OCI-LY7 (cell line): ENCODE results near the gene OSBPL6. TPM values are rescaled to one million over a fixed set of nuclear protein-coding genes. Genes with fewer than 3 reads are reported as not detected.

Source experiments
- BruUV-seq: library from RNA; stranded (reverse); fragments of 400-500 nt; replicated peaks from 2 replicates; lab custom pipeline; 2021; lab: Mats Ljungman, UMichigan
- CTCF ChIA-PET: fragments of 300-600 bp; sonication (Branson Sonifier 250); formaldehyde crosslinking; loops from one replicate; lab custom pipeline; 2022; ENCODE audit warnings: antibody characterized with exemption; ENCODE audit not compliant: unreplicated experiment; lab: Charles Lee
- POLR2A ChIA-PET: fragments of 300-600 bp; sonication (Branson Sonifier 250); formaldehyde crosslinking; loops from one replicate; lab custom pipeline; 2022; ENCODE audit warnings: antibody characterized with exemption; lab: Charles Lee
- DNase-seq: peaks from one replicate; pipeline ENCODE4 v3.0.0-alpha.2; 2015; ENCODE audit warnings: low spot score
- H2AFZ ChIP-seq: fragments of 200-600 bp; sonication (generic), shearing (Covaris generic); 2 replicates; pipeline ENCODE4 v1.6.1; 2014; ENCODE audit warnings: mild to moderate bottlenecking, antibody characterized with exemption, low read length, moderate library complexity
- H3K27ac ChIP-seq: fragments of 200-600 bp; sonication (generic); 2 replicates; pipeline ENCODE4 v1.5.1; 2014; ENCODE audit warnings: mixed run types, low read depth, mild to moderate bottlenecking, moderate library complexity, low read length, inconsistent platforms; ENCODE audit not compliant: poor library complexity, severe bottlenecking
- H3K36me3 ChIP-seq: fragments of 200-600 bp; sonication (generic); 2 replicates; pipeline ENCODE4 v1.6.1; 2014; ENCODE audit warnings: mild to moderate bottlenecking, antibody characterized with exemption, low read length, moderate library complexity, mixed read lengths; ENCODE audit not compliant: insufficient read depth
- H3K4me1 ChIP-seq: fragments of 200-600 bp; sonication (generic); 2 replicates; pipeline ENCODE4 v1.5.1; 2014; ENCODE audit warnings: mild to moderate bottlenecking, low read length; ENCODE audit not compliant: insufficient read depth, poor library complexity, severe bottlenecking
- H3K4me2 ChIP-seq: fragments of 200-600 bp; sonication (generic); 2 replicates; pipeline ENCODE4 v1.6.1; 2014; ENCODE audit warnings: mild to moderate bottlenecking, low read length
- H3K4me3 ChIP-seq: fragments of 200-600 bp; sonication (generic); 2 replicates; pipeline ENCODE4 v1.5.1; 2014; ENCODE audit warnings: mild to moderate bottlenecking, low read depth, low read length; ENCODE audit not compliant: poor library complexity, severe bottlenecking
- H3K79me2 ChIP-seq: fragments of 200-600 bp; sonication (generic); 2 replicates; pipeline ENCODE4 v1.6.1; 2016; ENCODE audit warnings: low read depth, mild to moderate bottlenecking, low read length, moderate library complexity, mixed read lengths; ENCODE audit not compliant: insufficient read depth
- H3K9me2 ChIP-seq: fragments of 200-600 bp; sonication (generic); 2 replicates; pipeline ENCODE4 v1.6.1; 2016; ENCODE audit warnings: mild to moderate bottlenecking, low read length, mixed read lengths; ENCODE audit not compliant: insufficient read depth
- H3K9me3 ChIP-seq: fragments of 200-600 bp; sonication (generic); 2 replicates; pipeline ENCODE4 v1.6.1; 2014; ENCODE audit warnings: mild to moderate bottlenecking, mixed run types, low read length, mixed read lengths
- H4K20me1 ChIP-seq: fragments of 200-600 bp; sonication (generic); 2 replicates; pipeline ENCODE4 v1.6.1; 2014; ENCODE audit warnings: mild to moderate bottlenecking, antibody characterized with exemption, low read length, moderate library complexity, mixed read lengths; ENCODE audit not compliant: insufficient read depth
- EZH2phosphoT487 ChIP-seq: fragments of 200-600 bp; sonication (generic); IDR thresholded peaks from 2 replicates; pipeline ENCODE4 v1.6.1; 2018; ENCODE audit warnings: low read depth, borderline replicate concordance, mild to moderate bottlenecking, mixed run types, antibody characterized with exemption, low read length, moderate library complexity, mixed read lengths
- intact Hi-C: fragments of 100-400 bp; cut with micrococcal nuclease; formaldehyde crosslinking; loops from one replicate; pipeline ENCODE4 v1.10.0; 2022; ENCODE audit not compliant: unreplicated experiment
- total RNA-seq, 2 experiments: library from RNA; depleted of rRNA in 1 of 2; stranded (reverse); fragments of >200 nt in 1 of 2; shearing (Covaris generic) in 1 of 2; gene quantifications; 2 replicates each; pipeline ENCODE4 v1.2.3, GENCODE V29; 2014 to 2022
- TF ChIP-seq, protein P1 (sequence below): fragments of 200-600 bp; sonication (generic); conservative IDR thresholded peaks from 2 replicates; pipeline ENCODE4 v1.5.1; 2014; ENCODE audit warnings: mild to moderate bottlenecking, antibody characterized with exemption, low read length, moderate library complexity, mixed read lengths

Gene OSBPL6
- total RNA-seq, 2 experiments from 2014 or later: not detected

DNA sequence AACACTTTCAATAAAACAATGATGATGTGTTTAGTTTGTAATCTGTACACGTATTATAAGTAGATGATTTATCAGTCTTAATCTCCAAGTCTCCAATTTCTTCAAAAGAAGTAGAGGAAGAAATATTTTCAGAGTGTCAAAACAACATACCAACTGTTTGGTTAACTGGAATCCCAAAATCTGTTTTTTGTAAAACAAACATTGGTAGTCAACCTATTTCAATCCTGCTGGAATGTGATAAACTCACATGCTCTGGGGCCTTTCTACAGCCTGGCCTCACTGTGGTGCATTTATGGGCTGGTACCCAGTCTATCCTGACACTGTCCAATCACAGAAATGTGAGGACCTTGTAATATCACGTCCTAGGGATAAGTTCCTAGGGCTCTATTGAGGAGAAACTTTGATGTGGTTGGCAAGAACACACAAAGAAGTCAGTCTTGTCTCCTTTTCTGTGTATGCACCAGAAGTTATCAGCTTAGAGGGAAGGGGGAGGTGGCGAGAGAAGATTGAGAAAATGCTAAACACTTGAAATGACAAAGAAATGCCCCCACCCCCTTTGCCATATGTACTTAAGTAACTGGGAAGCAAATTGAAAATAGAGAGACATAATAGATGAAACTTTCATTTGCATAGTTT, 209.5 kb downstream of the OSBPL6 start:
- CTCF ChIA-PET: interaction anchor here (1.6 kb wide), 1 partner anchor 11 kb away, joined by 5 read pairs; no protein-coding TSS in a partner anchor
- intact Hi-C loops: no loop called here
- H2AFZ ChIP-seq: no peak overlapping the region; the same call in 1 of the 2 replicates
- H4K20me1 ChIP-seq: no peaks in the 10 kb centered on the region
- H3K27ac ChIP-seq: no peak overlapping the region
- no peaks in the 10 kb centered on the region for H3K9me3 ChIP-seq
- TF ChIP-seq EZH2phosphoT487: no peak
- TF ChIP-seq, protein P1, sequence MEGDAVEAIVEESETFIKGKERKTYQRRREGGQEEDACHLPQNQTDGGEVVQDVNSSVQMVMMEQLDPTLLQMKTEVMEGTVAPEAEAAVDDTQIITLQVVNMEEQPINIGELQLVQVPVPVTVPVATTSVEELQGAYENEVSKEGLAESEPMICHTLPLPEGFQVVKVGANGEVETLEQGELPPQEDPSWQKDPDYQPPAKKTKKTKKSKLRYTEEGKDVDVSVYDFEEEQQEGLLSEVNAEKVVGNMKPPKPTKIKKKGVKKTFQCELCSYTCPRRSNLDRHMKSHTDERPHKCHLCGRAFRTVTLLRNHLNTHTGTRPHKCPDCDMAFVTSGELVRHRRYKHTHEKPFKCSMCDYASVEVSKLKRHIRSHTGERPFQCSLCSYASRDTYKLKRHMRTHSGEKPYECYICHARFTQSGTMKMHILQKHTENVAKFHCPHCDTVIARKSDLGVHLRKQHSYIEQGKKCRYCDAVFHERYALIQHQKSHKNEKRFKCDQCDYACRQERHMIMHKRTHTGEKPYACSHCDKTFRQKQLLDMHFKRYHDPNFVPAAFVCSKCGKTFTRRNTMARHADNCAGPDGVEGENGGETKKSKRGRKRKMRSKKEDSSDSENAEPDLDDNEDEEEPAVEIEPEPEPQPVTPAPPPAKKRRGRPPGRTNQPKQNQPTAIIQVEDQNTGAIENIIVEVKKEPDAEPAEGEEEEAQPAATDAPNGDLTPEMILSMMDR: no peak
- no peaks in the 10 kb centered on the region for H3K9me2 ChIP-seq
- POLR2A ChIA-PET: no interaction called here
- H3K4me2 ChIP-seq: no peak overlapping the region
- no peak overlapping the region for H3K4me3 ChIP-seq
- H3K36me3 ChIP-seq: no peaks in the 10 kb centered on the region
- DNase-seq: no peak
- no TSS peak for BruUV-seq
- no peaks in the 10 kb centered on the region for H3K4me1 ChIP-seq
- H3K79me2 ChIP-seq: no peaks in the 10 kb centered on the region

DNA sequence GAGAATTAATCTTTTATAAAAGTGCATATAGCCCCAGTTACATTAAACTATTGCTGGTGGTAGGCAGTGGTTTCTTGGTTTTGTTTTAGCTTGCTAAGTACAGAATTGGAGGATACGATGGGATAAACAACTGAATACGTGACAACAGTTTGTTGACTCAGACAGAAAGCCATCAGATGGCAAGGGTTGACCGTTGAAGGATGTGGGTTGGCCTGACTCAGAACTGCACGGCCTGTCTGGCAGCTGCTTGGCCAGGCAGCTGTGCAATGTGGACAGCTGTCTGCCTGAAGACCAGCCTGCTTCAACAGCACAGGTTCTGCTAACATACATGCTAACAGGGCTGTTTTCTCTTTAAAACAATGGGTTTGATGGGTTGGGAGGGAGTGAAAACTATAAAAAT, 210.1 kb downstream of the OSBPL6 start:
- Histone ChIP-seq H4K20me1 (no peaks in the 10 kb centered on the region), H3K9me2 (no peaks in the 10 kb centered on the region), H3K36me3 (no peaks in the 10 kb centered on the region), H3K79me2 (no peaks in the 10 kb centered on the region), H3K27ac (no peak overlapping the region), H3K4me3 (no peak overlapping the region), H2AFZ (no peak overlapping the region; the same call in 1 of the 2 replicates), H3K4me2 (no peak overlapping the region), H3K4me1 (no peaks in the 10 kb centered on the region), H3K9me3 (no peaks in the 10 kb centered on the region)
- no TSS peak for BruUV-seq
- no peak for TF ChIP-seq EZH2phosphoT487
- TF ChIP-seq, protein P1: no peak
- POLR2A ChIA-PET: interaction anchor here (0.6 kb wide), 1 partner anchor 875 kb away, joined by 3 read pairs; no protein-coding TSS in a partner anchor
- peak; percentile 37 for DNase-seq
- CTCF ChIA-PET: interaction anchor here (1.6 kb wide), 1 partner anchor 10 kb away, joined by 5 read pairs; no protein-coding TSS in a partner anchor
- intact Hi-C loops: no loop called here

DNA sequence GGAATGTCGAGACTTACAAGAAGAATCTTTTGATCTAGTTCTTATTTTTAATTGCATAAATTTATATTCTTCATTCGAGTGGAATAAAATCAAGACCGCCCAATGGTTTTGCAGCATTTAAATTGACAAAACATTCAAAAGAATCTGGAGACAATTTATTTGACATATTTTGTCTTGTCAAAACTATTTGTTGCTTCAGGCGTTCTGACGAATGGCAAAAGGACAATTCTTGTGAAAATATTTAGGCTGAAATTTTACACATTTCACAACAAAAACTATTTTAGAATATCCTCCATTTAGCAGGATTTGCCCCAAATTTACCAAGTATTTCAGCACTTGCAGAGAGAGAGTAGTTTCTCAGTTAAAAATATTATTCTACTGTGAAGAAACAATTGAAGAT, 214.9 kb downstream of the OSBPL6 start:
- Histone ChIP-seq H3K27ac (no peak overlapping the region), H3K79me2 (no peaks in the 10 kb centered on the region), H3K4me2 (no peak overlapping the region), H3K9me2 (no peaks in the 10 kb centered on the region), H3K9me3 (no peaks in the 10 kb centered on the region), H2AFZ (no peak overlapping the region), H3K4me1 (peaks cover 8% of the 10 kb centered on the region), H3K4me3 (no peak overlapping the region), H4K20me1 (no peaks in the 10 kb centered on the region), H3K36me3 (no peaks in the 10 kb centered on the region)
- TF ChIP-seq EZH2phosphoT487: no peak
- TF ChIP-seq, protein P1: no peak
- no peak for DNase-seq
- BruUV-seq: no TSS peak
- intact Hi-C loops: no loop called here
- ChIA-PET POLR2A (no interaction called here), CTCF (no interaction called here)
